GM23248 (cell line): ENCODE results near the gene TH.

Experiments
- EZH2 ChIP-seq: fragments of 200-600 bp; sonication (generic); IDR thresholded peaks from 2 replicates; pipeline ENCODE4 v1.6.1; 2018; ENCODE audit warnings: antibody characterized with exemption, mild to moderate bottlenecking; ENCODE audit not compliant: insufficient read depth, poor library complexity, severe bottlenecking
- EZH2phosphoT487 ChIP-seq: fragments of 200-600 bp; sonication (generic); IDR thresholded peaks from 2 replicates; pipeline ENCODE4 v1.6.1; 2018; ENCODE audit warnings: antibody characterized with exemption, moderate library complexity, mild to moderate bottlenecking, low read depth; ENCODE audit not compliant: insufficient read depth

DNA sequence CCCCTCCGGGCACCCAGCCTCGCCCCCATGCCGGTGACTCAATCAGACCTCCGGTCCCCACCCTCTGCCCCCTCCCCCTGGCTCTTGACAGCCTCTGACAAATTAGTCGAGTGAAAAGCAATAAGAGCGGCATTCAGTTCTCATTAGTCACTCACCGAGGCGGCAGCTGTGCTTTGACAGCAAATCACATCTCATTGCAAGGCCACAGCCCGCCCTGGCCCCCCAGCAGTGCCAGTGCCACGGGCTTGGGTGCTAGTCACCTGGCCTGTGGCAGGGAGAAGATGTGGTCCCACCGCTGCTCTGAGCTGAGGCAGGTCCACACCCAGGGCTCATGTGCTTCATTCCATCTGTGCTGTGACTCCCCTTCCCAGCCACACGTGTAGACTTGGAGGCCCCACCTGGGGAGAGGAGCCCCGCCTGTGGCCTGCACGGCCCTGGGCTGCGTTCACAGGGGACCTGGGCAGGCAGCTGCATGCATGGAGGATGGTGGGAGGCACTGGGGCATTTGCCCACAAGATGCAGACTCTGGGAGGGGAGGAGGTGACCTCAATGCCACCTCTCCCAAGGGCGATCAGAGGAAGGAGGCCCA lies 7.4 kb upstream of the TH start:
- no peak for TF ChIP-seq EZH2
- no peak for TF ChIP-seq EZH2phosphoT487
